HK-2 (cell line): Measurements from ENCODE around the gene KRTAP1-4.
"Not testable (repeated sequence)": the region's sequence is repeated elsewhere in the genome, so short reads cannot be mapped to it uniquely, and the experiment has no call there.

Source experiments
- DNase-seq: peaks from one replicate; pipeline ENCODE4 v3.0.0-alpha.2; 2018; ENCODE audit not compliant: unreplicated experiment

Gene KRTAP1-4

GRCh38 chr17:41048441-41048840 lies 18.4 kb upstream of the KRTAP1-4 start:
- DNase-seq = no peak

GRCh38 chr17:41046735-41047465 lies 16.9 kb upstream of the KRTAP1-4 start, which contains the start of gene KRTAP2-1:
Gene KRTAP2-1 (minus strand): TSS chr17:41047316. CDS start chr17:41047267, 49 bp downstream.
- DNase-seq = not testable (repeated sequence)

- no peak for DNase-seq
These were observed 13.0 kb upstream of the KRTAP1-4 start for GRCh38 chr17:41042953-41043352.

- not testable (repeated sequence) for DNase-seq
These were observed 11.0 kb upstream of the KRTAP1-4 start, which contains the start of gene KRTAP1-1 for GRCh38 chr17:41040783-41041571. Gene KRTAP1-1 (minus strand): TSS chr17:41041450. CDS start chr17:41041397, 53 bp downstream.

GRCh38 chr17:41037853-41038350 lies 7.9 kb upstream of the KRTAP1-4 start:
- no peak for DNase-seq

GRCh38 chr17:41034346-41034935 lies 4.4 kb upstream of the KRTAP1-4 start, which contains the start of gene KRTAP1-3:
Gene KRTAP1-3 (minus strand): TSS chr17:41034874. CDS start chr17:41034821, 53 bp downstream.
- not testable (repeated sequence) for DNase-seq

GRCh38 chr17:41026715-41027471 lies 3.1 kb downstream of the KRTAP1-4 start, which contains the start of gene KRTAP1-5:
Gene KRTAP1-5 (minus strand): TSS chr17:41027208. CDS start chr17:41027155, 53 bp downstream.
- no peak for DNase-seq

- no peak for DNase-seq
These were observed 5.3 kb downstream of the KRTAP1-4 start for GRCh38 chr17:41024697-41025096.

GRCh38 chr17:41020336-41020735 lies 9.7 kb downstream of the KRTAP1-4 start:
- DNase-seq = no peak

- no peak for DNase-seq
These were observed 10.6 kb downstream of the KRTAP1-4 start for GRCh38 chr17:41019415-41019814.

GRCh38 chr17:41018541-41018940 lies 11.5 kb downstream of the KRTAP1-4 start:
- DNase-seq = no peak

- no peak for DNase-seq
These were observed 13.3 kb downstream of the KRTAP1-4 start for GRCh38 chr17:41016578-41017215.

- no peak for DNase-seq
These were observed 14.5 kb downstream of the KRTAP1-4 start for GRCh38 chr17:41015454-41015853.

- no peak for DNase-seq
These were observed 16.4 kb downstream of the KRTAP1-4 start for GRCh38 chr17:41013606-41014005.

- DNase-seq = no peak
These were observed 16.8 kb downstream of the KRTAP1-4 start for GRCh38 chr17:41013181-41013580.

- no peak for DNase-seq
These were observed 17.5 kb downstream of the KRTAP1-4 start for GRCh38 chr17:41012326-41013120.

GRCh38 chr17:41010441-41010840 lies 19.6 kb downstream of the KRTAP1-4 start:
- no peak for DNase-seq

GRCh38 chr17:41009936-41010335 lies 20.1 kb downstream of the KRTAP1-4 start:
- no peak for DNase-seq

GRCh38 chr17:41009301-41009760 lies 20.7 kb downstream of the KRTAP1-4 start:
- no peak for DNase-seq

- DNase-seq = no peak
These were observed 21.2 kb downstream of the KRTAP1-4 start, which contains the start of gene KRTAP3-1 for GRCh38 chr17:41008811-41009210. Gene KRTAP3-1 (minus strand): TSS chr17:41009128. CDS start chr17:41009074, 54 bp downstream.
